Activated gamma-delta T cell treated with anti-CD3 and anti-CD28 coated beads, Interleukin-2, amount 50 U/mL, for 16 hours (primary cell): ENCODE results near the gene NDOR1.
A peak's percentile ranks its signal among the peaks of the same experiment; 100 is the strongest.

ENCODE experiments used
- DNase-seq: peaks from one replicate; pipeline ENCODE4 v3.0.0-alpha.2; 2020; ENCODE audit warnings: low read depth

The NDOR1 gene

GRCh38 chr9:137198902-137199283 is 6.6 kb upstream of the NDOR1 start:
- no peak for DNase-seq

- no peak for DNase-seq
Observed at GRCh38 chr9:137199411-137200121, 5.9 kb upstream of the NDOR1 start.

DNA sequence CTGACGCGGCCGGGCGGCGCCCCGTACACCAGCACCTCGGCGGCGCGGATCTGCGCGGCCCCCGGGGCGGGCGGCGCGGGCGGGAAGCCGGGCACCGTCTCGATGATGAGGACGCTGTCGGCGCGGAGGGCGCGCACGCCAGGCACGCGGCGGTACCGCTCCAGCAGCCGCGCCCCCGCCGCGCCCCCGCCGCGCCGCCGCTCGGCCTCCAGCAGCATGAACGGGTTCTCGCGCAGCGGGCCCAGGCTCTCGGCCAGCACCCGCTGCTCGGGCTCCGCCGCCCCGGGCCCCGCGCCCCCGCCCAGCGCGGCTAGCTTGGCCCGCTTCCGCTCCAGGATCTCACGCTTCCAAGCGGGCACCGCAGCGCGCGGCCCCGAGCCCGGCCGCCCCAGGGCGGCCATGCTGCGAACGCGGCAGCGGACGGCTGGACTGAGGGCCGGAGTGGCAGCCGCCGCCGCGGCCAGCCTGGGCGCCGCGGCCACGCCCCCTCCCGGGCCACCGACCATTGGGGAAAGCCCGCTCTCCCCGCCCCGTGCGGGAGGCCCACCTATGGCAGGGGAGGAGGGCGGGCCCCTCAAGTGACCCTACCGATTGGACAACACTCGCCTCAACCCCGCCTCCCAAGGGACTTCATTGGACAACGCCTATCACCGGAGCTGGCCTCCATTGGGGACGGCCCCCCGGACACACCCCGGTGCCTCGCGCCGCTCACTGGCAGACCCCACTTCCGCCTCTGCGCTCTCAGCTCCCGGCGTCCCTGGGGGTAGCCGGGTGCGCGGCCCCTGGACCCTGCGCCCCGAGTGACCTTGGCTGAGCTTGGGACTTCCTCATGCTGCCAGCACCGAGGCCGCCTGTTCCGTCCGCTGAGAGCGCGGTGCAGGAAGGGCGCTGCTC is 4.9 kb upstream of the NDOR1 start, which contains the start of gene TPRN:
Gene TPRN (minus strand): TSS at position 431 of the 894 bp plus-strand sequence. CDS start 30 bp downstream, at position 401.
- DNase-seq: peak; percentile 99

DNA sequence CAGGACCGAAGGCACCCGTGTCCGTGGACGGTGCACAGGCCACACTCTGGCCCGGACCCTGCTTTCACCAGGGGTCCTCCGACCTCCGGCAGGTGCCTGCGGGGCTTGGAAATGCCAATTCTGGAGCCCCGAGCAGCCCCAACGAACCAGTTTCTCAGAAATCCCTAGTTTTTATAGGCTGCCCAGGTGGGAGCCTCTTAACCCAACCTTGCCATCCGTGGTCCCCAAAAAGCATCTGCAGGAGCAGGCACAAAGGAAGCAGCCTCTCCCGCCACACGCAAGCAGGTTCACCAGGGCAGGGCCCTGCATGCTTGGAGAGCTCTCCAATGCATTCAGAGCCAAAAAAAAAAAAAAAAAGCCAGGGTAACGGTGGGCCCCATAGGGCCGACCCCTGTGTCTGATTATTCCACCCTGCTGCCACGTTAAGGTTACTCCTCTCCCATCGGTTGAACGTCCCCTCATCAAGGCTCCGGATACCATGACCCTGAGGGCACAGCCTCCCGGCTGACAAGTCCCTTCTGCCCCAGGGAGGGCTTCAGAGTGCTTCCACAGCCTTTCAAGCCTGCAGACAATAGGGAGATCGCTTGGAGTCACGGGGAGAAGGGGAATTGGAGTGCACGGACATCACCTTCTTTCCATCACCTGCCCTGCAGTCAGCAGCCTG is 4.2 kb upstream of the NDOR1 start:
- DNase-seq: no peak

- no peak for DNase-seq
Observed at GRCh38 chr9:137202966-137203365, 2.5 kb upstream of the NDOR1 start.

DNA sequence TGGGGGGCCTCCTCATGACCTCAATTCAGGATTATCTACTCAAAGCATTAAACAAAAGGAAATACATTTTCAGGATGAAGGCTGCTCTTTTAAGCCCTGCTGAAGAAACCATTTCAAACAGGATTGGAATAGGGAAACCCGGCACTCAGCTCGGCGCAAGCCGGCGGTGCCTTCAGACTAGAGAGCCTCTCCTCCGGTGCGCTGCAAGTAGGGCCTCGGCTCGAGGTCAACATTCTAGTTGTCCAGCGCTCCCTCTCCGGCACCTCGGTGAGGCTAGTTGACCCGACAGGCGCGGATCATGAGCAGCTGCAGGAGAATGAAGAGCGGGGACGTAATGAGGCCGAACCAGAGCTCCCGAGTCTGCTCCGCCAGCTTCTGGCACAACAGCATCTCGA is 772 bp upstream of the NDOR1 start:
- no peak for DNase-seq

DNA sequence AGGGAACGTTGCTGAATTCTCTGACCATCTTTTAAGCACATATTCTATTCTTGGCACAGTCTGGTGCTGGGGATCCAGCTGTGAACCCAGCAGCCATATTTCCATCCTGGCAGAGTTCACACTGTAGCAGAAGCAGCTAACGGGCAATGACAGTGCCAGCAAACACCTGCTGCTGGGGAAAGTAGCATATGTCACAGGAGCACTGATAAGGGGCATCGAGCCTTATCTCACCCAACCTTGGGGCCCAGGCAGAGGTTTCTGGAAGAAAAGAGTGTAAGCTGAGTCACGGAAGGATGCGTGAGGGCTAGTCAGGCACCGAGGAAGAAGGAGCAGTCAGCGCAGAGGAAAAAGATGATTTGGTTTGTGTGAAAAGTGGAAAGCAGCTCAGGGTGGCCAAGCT is 1.1 kb downstream of the NDOR1 start:
- DNase-seq: no peak

DNA sequence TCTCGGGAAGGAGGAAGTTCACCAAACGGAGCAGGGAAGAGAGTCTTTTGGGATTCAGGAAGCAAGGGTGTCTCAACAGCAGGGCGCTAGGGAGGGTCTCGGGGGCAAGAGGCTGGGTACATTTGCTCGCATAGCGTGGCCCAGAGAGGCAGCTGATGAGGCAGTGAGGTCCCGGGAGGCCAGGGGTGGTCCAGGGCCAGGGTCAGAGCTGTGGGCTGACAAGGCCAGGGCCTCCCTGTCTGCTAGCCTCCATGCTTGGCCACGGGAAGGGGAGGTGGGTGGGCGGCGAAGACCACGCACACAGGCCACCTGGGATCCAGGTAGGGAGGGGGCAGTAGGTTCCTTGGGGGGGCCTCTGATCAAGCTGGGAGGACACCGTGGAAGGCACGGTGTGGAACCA is 6.0 kb downstream of the NDOR1 start:
- no peak for DNase-seq

- no peak for DNase-seq
Observed at GRCh38 chr9:137212520-137212919, 7.0 kb downstream of the NDOR1 start.

- DNase-seq: no peak
Observed at GRCh38 chr9:137213160-137214060, 7.9 kb downstream of the NDOR1 start.

- no peak for DNase-seq
Observed at GRCh38 chr9:137214620-137215019, 9.1 kb downstream of the NDOR1 start.

DNA sequence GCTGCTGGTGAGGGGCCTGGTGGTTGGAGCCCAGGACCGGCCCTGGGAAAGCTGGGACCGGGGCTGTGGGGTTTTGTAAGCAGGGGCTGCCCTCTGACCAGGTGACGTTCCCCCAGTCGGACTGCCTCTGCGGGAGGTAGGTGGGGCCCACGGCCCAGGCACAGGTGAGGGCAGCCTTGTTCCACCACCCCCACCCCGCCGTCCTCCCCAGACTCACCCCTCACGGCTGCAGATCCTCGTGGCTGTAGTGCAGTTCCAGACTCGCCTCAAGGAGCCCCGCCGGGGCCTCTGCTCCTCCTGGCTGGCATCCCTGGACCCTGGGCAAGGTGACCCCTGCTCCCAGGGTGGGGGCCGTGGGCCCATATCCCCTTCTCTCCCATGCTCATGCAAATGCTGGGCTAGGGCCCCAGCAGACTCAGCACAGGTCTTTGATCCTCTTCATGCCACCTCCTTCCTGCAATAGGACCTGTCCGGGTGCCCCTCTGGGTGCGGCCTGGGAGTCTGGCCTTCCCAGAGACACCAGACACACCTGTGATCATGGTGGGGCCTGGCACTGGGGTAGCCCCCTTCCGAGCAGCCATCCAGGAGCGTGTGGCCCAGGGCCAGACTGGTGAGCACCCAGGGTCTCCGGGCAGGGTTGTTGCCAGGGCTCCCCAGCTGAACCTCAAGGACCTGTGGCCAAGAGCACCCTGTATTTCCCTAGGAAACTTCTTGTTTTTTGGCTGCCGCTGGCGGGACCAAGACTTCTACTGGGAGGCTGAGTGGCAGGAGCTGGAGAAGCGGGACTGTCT is 9.9 kb downstream of the NDOR1 start:
- no peak for DNase-seq

DNA sequence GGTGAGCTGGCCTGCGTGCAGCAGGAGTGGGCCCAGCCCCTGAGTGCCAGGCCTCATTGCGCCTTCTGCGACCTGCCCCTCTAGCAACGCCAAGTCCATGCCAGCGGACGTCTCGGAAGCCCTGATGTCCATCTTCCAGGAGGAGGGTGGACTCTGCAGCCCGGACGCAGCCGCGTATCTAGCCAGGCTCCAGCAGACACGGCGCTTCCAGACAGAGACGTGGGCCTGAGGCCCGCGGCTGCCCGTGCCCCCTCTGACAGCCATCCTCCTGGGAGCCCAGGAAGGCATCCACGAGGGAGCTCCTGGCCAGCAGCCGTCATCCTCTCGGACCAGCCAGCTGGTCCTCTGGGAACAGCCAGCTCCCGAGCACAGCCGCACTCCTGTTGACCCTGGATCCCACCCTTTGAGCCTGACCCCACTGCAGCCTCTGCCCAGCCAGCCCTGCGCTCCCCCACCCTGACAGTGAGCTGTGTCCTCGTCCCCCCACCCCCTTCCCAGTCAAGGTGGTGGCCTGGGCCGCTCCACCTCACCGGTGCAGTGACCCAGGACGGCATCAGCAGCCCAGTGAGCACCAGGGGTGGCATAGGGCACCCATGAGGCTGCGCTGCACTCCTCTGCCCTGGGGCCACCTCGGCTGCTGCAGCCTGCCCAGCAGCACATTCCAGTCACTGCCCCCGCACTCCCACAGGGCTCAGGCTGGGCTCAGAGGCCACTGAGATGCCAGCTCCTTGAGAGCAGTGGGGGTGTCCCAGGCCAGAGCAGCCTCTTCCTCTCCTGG is 10.9 kb downstream of the NDOR1 start:
- DNase-seq: no peak

DNA sequence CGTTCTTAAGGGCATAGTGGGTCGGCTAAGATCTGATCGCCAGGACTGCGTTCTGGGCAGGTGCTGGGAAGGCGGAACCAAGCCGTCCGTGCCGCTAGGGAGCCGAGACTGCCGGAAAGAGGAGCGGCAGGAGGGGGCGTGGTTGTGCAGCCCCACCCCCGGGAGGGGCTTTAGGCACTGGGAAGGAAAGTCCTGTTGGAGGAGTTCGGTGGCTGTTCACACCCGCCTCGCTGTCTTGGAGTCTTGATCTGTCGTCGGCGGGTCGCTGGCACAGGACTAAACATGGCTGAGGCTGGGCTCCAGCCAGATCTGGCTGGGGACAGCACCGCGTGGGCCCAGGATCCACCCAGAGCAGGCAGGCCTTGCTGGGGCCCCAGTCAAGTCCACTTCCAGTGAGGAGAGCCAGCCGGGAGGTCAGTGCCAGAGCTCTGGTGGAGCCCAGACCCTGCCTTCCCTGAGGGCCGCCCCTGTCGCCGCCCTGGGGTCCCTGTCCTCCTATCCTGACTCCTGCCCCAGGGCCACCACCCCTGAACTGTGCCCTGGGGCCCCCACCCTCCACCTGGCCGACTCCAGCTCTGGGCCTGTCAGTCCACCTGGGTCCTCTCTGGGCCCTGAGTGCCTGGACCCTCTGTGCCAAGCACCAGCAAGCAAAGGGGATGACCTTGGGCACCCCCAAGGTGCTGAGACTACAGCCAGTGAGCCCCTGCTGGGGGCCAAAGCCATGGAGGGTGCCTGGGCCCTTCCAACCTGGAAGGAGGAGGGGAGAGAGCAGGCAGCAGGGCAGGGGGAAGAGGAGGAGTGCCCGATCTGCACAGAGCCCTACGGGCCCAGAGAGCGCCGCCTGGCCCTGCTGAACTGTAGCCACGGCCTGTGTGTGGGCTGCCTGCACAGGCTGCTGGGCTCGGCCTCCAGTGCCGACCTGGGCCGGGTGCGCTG is 12.0 kb downstream of the NDOR1 start:
- DNase-seq: no peak

DNA sequence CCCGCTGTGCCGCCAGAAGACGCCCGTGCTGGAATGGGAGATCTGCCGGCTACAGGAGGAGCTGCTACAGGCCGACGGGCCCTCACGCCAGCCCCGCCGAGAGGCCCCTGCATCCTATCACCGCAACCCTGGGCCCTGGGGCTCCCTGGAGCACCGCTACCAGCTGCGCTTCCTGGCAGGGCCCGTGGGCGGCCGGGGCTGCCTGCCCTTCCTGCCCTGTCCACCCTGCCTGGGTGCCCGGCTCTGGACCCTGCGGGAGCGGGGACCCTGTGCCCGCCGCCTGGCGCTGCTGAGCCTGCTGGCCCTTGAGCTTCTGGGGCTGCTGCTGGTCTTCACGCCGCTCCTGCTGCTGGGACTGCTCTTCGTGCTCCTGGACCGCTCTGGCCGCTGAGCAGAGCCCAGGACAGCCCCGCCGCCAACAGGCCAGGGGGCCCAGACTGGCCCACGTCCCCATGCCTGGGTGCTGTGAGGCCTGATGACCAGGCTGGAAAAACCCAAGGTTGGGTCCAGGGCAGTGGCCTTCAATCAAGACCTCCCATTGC is 12.8 kb downstream of the NDOR1 start:
- no peak for DNase-seq

GRCh38 chr9:137218754-137219271 is 13.3 kb downstream of the NDOR1 start:
- no peak for DNase-seq

DNA sequence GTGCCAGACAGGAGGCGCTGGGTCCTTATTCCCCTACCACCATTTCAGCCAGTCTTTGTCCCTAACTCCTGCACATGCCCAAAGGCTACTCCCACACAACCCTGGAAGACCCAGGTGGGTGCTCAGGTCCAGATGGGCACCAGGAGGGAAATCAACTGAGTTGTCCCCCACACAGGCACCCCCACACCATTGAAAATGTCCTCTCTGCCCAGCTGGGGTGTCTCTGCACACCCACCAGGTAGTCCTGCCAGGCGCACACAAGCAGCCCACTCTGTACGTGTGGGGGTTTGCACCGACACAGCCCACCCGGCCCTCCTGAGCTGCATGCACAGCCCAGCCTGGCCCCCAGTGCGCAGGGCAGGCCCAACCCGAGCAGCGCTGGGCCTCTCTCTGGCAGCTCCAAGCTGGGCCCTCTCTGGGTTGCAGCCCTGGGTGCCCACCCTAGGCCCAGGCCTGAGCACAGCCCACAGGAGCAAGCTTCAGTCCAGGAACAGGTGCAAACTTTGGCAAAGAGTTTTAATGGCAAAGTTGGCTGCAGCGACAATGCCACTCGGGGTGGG is 14.3 kb downstream of the NDOR1 start:
- DNase-seq: no peak
